HL-60 (cell line): Measurements from ENCODE around the gene EFCAB6.

Source experiments
- DNase-seq, 2 experiments: peaks; one replicate each; pipeline ENCODE4 v3.0.0-alpha.2; 2010 to 2020; ENCODE audit warnings: low read depth in 1 of 2, low spot score in 1 of 2
- H3K27ac ChIP-seq: fragments of 250-450 bp; sonication (Bioruptor Pico); replicated peaks from 2 replicates; pipeline ENCODE4 v1.5.1; 2020; ENCODE audit warnings: mild to moderate bottlenecking, moderate library complexity
- H3K27me3 ChIP-seq: fragments of 250-450 bp; sonication (Bioruptor Pico); 2 replicates; pipeline ENCODE4 v1.5.1; 2021; ENCODE audit warnings: mild to moderate bottlenecking, moderate library complexity; ENCODE audit not compliant: insufficient read depth, poor library complexity, severe bottlenecking
- H3K4me3 ChIP-seq: replicated peaks from 2 replicates; pipeline ENCODE4 v1.5.1; 2011; ENCODE audit warnings: mild to moderate bottlenecking, control low read depth, low read length; ENCODE audit not compliant: insufficient read depth
- CTCF ChIP-seq: IDR thresholded peaks from one replicate; pipeline ENCODE4 v1.5.1; 2011; ENCODE audit warnings: low read length, control low read depth, inconsistent platforms; ENCODE audit not compliant: insufficient read depth
- GABPA ChIP-seq: IDR thresholded peaks from 2 replicates; pipeline ENCODE4 v1.6.1; 2012; ENCODE audit warnings: low read depth
- POLR2AphosphoS5 ChIP-seq: IDR thresholded peaks from 2 replicates; pipeline ENCODE4 v1.6.1; 2012; ENCODE audit warnings: low read depth
- SPI1 ChIP-seq: IDR thresholded peaks from 2 replicates; pipeline ENCODE4 v1.6.1; 2012; ENCODE audit warnings: low read depth, mild to moderate bottlenecking, borderline replicate concordance
- TF ChIP-seq, protein P1 (sequence below): IDR thresholded peaks from 2 replicates; pipeline ENCODE4 v1.6.1; 2012; ENCODE audit warnings: low read depth; ENCODE audit not compliant: insufficient replicate concordance

EFCAB6 gene

GRCh38 chr22:43840851-43841250 lies 28.7 kb upstream of the EFCAB6 start:
- DNase-seq = no peak
- Histone ChIP-seq H3K4me3 (no peak overlapping the region), H3K27ac (no peak overlapping the region), H3K27me3 (no peaks in the 10 kb centered on the region)
- no peak for TF ChIP-seq CTCF
- no peak for TF ChIP-seq SPI1
- TF ChIP-seq GABPA = no peak
- TF ChIP-seq POLR2AphosphoS5 = no peak
- TF ChIP-seq, protein P1, sequence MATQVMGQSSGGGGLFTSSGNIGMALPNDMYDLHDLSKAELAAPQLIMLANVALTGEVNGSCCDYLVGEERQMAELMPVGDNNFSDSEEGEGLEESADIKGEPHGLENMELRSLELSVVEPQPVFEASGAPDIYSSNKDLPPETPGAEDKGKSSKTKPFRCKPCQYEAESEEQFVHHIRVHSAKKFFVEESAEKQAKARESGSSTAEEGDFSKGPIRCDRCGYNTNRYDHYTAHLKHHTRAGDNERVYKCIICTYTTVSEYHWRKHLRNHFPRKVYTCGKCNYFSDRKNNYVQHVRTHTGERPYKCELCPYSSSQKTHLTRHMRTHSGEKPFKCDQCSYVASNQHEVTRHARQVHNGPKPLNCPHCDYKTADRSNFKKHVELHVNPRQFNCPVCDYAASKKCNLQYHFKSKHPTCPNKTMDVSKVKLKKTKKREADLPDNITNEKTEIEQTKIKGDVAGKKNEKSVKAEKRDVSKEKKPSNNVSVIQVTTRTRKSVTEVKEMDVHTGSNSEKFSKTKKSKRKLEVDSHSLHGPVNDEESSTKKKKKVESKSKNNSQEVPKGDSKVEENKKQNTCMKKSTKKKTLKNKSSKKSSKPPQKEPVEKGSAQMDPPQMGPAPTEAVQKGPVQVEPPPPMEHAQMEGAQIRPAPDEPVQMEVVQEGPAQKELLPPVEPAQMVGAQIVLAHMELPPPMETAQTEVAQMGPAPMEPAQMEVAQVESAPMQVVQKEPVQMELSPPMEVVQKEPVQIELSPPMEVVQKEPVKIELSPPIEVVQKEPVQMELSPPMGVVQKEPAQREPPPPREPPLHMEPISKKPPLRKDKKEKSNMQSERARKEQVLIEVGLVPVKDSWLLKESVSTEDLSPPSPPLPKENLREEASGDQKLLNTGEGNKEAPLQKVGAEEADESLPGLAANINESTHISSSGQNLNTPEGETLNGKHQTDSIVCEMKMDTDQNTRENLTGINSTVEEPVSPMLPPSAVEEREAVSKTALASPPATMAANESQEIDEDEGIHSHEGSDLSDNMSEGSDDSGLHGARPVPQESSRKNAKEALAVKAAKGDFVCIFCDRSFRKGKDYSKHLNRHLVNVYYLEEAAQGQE = no peak

DNA sequence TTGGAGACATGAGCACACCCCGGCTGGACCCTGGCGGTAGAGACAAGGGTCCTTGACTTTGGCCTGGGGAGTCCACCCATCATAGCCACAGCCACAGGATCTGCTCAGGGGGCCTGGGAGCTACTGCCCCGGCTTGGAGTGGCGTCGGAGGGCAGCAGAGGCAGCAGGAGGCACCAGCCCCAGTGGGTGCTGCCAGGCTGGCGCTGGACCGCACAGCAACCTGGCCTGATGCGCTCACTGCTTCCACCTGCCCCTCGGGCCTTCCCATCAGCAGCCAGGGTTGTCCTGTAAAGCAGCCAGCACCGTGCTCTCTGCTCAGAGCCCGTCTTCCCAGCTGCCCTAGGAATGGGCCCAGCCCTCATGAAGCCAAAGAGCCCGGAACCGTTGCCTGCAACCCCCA lies 28.3 kb upstream of the EFCAB6 start:
- Histone ChIP-seq H3K27ac (no peak overlapping the region), H3K27me3 (peaks cover 3% of the 10 kb centered on the region), H3K4me3 (no peak overlapping the region)
- DNase-seq = no peak
- TF ChIP-seq GABPA (no peak), SPI1 (no peak), CTCF (no peak), POLR2AphosphoS5 (no peak)
- TF ChIP-seq, protein P1 = no peak

GRCh38 chr22:43839781-43840180 lies 27.7 kb upstream of the EFCAB6 start:
- H3K27ac ChIP-seq = no peak overlapping the region
- peaks cover 7% of the 10 kb centered on the region for H3K27me3 ChIP-seq
- DNase-seq = no peak
- H3K4me3 ChIP-seq = no peak overlapping the region
- TF ChIP-seq GABPA (no peak), POLR2AphosphoS5 (no peak), CTCF (no peak), SPI1 (no peak)
- TF ChIP-seq, protein P1 = no peak
